GM12878 (cell line): ENCODE results near the gene CRACDL.

ENCODE experiments used
- CHD1 ChIP-seq: IDR thresholded peaks from 2 replicates; pipeline ENCODE4 v1.6.1; 2012; ENCODE audit warnings: low read depth, low read length, improper control_type of control experiment
- MEF2A ChIP-seq: IDR thresholded peaks from 2 replicates; pipeline ENCODE4 v1.6.1; 2011; ENCODE audit warnings: low read depth, mild to moderate bottlenecking, low read length, moderate library complexity; ENCODE audit not compliant: insufficient read depth
- POLR2A ChIP-seq: IDR thresholded peaks from 2 replicates; pipeline ENCODE4 v1.6.1; 2011; ENCODE audit warnings: low read depth, mild to moderate bottlenecking, low read length
- REST ChIP-seq: IDR thresholded peaks from 2 replicates; pipeline ENCODE4 v1.6.1; 2012; ENCODE audit warnings: mild to moderate bottlenecking, low read depth, low read length
- RFX5 ChIP-seq: IDR thresholded peaks from 2 replicates; pipeline ENCODE4 v1.6.1; 2011; ENCODE audit warnings: low read depth, low read length, improper control_type of control experiment
- TAF1 ChIP-seq: IDR thresholded peaks from 2 replicates; pipeline ENCODE4 v1.6.1; 2011; ENCODE audit warnings: mild to moderate bottlenecking, low read depth, low read length, borderline replicate concordance
- ZBED1 ChIP-seq: IDR thresholded peaks from 2 replicates; pipeline ENCODE4 v1.6.1; 2016; ENCODE audit warnings: borderline replicate concordance
- ZNF24 ChIP-seq: fragments of 450-650 bp; IDR thresholded peaks from 2 replicates; pipeline ENCODE4 v1.6.1; 2017; ENCODE audit warnings: antibody characterized with exemption, mild to moderate bottlenecking
- TF ChIP-seq, protein P1 (sequence below): IDR thresholded peaks from 2 replicates; pipeline ENCODE4 v1.6.1; 2012; ENCODE audit warnings: low read depth, low read length, improper control_type of control experiment
- TF ChIP-seq, protein P2 (sequence below), 3 experiments: IDR thresholded peaks in 2 of 3; conservative IDR thresholded peaks in 1 of 3; 2 replicates each; pipeline ENCODE4 v1.5.1; 2011; ENCODE audit warnings: low read depth in 3 of 3, low read length in 3 of 3, mild to moderate bottlenecking in 3 of 3, control low read depth in 2 of 3, moderate library complexity in 2 of 3, inconsistent platforms in 1 of 3, mixed read lengths in 1 of 3; ENCODE audit not compliant: control insufficient read depth in 2 of 3, insufficient read depth in 1 of 3; ENCODE audit errors: extremely low read depth in 1 of 3
- TF ChIP-seq, protein P3 (sequence below): fragments of 450-650 bp; IDR thresholded peaks from 2 replicates; pipeline ENCODE4 v1.6.1; 2017; ENCODE audit warnings: antibody characterized with exemption, mild to moderate bottlenecking, moderate library complexity
- TF ChIP-seq, protein P4 (sequence below): IDR thresholded peaks from 2 replicates; pipeline ENCODE4 v1.6.1; 2011; ENCODE audit warnings: borderline replicate concordance, low read depth, mild to moderate bottlenecking, moderate library complexity, mixed read lengths, low read length; ENCODE audit not compliant: insufficient read depth; ENCODE audit errors: extremely low read length
- TF ChIP-seq, protein P5 (sequence below): IDR thresholded peaks from 2 replicates; pipeline ENCODE4 v1.6.1; 2011; ENCODE audit warnings: low read depth, low read length, improper control_type of control experiment, borderline replicate concordance

GRCh38 chr2:98761909-98762308 lies 174.1 kb downstream of the CRACDL start:
- TF ChIP-seq, protein P1, sequence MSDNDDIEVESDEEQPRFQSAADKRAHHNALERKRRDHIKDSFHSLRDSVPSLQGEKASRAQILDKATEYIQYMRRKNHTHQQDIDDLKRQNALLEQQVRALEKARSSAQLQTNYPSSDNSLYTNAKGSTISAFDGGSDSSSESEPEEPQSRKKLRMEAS: no peak
- TF ChIP-seq RFX5: no peak
- TF ChIP-seq POLR2A: no peak
- TF ChIP-seq, protein P2, sequence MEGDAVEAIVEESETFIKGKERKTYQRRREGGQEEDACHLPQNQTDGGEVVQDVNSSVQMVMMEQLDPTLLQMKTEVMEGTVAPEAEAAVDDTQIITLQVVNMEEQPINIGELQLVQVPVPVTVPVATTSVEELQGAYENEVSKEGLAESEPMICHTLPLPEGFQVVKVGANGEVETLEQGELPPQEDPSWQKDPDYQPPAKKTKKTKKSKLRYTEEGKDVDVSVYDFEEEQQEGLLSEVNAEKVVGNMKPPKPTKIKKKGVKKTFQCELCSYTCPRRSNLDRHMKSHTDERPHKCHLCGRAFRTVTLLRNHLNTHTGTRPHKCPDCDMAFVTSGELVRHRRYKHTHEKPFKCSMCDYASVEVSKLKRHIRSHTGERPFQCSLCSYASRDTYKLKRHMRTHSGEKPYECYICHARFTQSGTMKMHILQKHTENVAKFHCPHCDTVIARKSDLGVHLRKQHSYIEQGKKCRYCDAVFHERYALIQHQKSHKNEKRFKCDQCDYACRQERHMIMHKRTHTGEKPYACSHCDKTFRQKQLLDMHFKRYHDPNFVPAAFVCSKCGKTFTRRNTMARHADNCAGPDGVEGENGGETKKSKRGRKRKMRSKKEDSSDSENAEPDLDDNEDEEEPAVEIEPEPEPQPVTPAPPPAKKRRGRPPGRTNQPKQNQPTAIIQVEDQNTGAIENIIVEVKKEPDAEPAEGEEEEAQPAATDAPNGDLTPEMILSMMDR (IDR thresholded peaks at IDR 0.05 in 2 of 3, conservative IDR thresholded peaks at IDR 0.05 in 1 of 3; ENCODE audit: control insufficient read depth in 2 of 3, extremely low read depth in 1 of 3, insufficient read depth in 1 of 3, low read depth in 3 of 3, low read length in 3 of 3): no peak
- TF ChIP-seq CHD1: no peak
- TF ChIP-seq ZBED1: no peak
- no peak for TF ChIP-seq TAF1
- no peak for TF ChIP-seq REST
- TF ChIP-seq, protein P3, sequence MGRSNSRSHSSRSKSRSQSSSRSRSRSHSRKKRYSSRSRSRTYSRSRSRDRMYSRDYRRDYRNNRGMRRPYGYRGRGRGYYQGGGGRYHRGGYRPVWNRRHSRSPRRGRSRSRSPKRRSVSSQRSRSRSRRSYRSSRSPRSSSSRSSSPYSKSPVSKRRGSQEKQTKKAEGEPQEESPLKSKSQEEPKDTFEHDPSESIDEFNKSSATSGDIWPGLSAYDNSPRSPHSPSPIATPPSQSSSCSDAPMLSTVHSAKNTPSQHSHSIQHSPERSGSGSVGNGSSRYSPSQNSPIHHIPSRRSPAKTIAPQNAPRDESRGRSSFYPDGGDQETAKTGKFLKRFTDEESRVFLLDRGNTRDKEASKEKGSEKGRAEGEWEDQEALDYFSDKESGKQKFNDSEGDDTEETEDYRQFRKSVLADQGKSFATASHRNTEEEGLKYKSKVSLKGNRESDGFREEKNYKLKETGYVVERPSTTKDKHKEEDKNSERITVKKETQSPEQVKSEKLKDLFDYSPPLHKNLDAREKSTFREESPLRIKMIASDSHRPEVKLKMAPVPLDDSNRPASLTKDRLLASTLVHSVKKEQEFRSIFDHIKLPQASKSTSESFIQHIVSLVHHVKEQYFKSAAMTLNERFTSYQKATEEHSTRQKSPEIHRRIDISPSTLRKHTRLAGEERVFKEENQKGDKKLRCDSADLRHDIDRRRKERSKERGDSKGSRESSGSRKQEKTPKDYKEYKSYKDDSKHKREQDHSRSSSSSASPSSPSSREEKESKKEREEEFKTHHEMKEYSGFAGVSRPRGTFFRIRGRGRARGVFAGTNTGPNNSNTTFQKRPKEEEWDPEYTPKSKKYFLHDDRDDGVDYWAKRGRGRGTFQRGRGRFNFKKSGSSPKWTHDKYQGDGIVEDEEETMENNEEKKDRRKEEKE: no peak
- TF ChIP-seq MEF2A: no peak
- TF ChIP-seq, protein P4, sequence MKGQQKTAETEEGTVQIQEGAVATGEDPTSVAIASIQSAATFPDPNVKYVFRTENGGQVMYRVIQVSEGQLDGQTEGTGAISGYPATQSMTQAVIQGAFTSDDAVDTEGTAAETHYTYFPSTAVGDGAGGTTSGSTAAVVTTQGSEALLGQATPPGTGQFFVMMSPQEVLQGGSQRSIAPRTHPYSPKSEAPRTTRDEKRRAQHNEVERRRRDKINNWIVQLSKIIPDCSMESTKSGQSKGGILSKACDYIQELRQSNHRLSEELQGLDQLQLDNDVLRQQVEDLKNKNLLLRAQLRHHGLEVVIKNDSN: no peak
- no peak for TF ChIP-seq ZNF24
- TF ChIP-seq, protein P5, sequence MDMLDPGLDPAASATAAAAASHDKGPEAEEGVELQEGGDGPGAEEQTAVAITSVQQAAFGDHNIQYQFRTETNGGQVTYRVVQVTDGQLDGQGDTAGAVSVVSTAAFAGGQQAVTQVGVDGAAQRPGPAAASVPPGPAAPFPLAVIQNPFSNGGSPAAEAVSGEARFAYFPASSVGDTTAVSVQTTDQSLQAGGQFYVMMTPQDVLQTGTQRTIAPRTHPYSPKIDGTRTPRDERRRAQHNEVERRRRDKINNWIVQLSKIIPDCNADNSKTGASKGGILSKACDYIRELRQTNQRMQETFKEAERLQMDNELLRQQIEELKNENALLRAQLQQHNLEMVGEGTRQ: no peak
